Ectodermal cell (in vitro differentiated cells): ENCODE data around the gene LINC00305.

Experiments
- H3K27ac ChIP-seq: 2 replicates; pipeline ENCODE4 v1.7.0; 2013; ENCODE audit warnings: mild to moderate bottlenecking, low read depth, low read length; ENCODE audit not compliant: insufficient read depth, poor library complexity, severe bottlenecking
- H3K27me3 ChIP-seq: 2 replicates; pipeline ENCODE4 v1.7.0; 2013; ENCODE audit warnings: mild to moderate bottlenecking, low read length; ENCODE audit not compliant: insufficient read depth, control insufficient read depth, poor library complexity, severe bottlenecking
- H3K36me3 ChIP-seq: one replicate; pipeline ENCODE4 v1.7.0; 2013; ENCODE audit warnings: low read length; ENCODE audit not compliant: control insufficient read depth, insufficient read depth
- H3K4me1 ChIP-seq: one replicate; pipeline ENCODE4 v1.7.0; 2013; ENCODE audit warnings: low read length; ENCODE audit not compliant: control insufficient read depth, insufficient read depth
- H3K4me3 ChIP-seq: 2 replicates; pipeline ENCODE4 v1.7.0; 2013; ENCODE audit warnings: low read depth, low read length, control low read depth; ENCODE audit not compliant: insufficient read depth
- H3K9me3 ChIP-seq: 2 replicates; pipeline ENCODE4 v1.7.0; 2013; ENCODE audit warnings: mild to moderate bottlenecking, low read length, moderate library complexity; ENCODE audit not compliant: control insufficient read depth
- WGBS, 2 experiments: methylation state at CpG; one replicate each; pipeline ENCODE4 v1.1.7; 2013; ENCODE audit warnings: missing lambda C conversion rate in 2 of 2; 5-methylcytosine and 5-hydroxymethylcytosine counted together

Gene LINC00305

GRCh38 chr18:64167408-64167925 is 18.6 kb upstream of the LINC00305 start:
- no peaks in the 10 kb centered on the region for H3K4me1 ChIP-seq
- H3K27me3 ChIP-seq: no peaks in the 10 kb centered on the region
- H3K27ac ChIP-seq: no peak overlapping the region
- H3K9me3 ChIP-seq: no peaks in the 10 kb centered on the region
- H3K36me3 ChIP-seq: no peaks in the 10 kb centered on the region
- H3K4me3 ChIP-seq: no peak overlapping the region

DNA sequence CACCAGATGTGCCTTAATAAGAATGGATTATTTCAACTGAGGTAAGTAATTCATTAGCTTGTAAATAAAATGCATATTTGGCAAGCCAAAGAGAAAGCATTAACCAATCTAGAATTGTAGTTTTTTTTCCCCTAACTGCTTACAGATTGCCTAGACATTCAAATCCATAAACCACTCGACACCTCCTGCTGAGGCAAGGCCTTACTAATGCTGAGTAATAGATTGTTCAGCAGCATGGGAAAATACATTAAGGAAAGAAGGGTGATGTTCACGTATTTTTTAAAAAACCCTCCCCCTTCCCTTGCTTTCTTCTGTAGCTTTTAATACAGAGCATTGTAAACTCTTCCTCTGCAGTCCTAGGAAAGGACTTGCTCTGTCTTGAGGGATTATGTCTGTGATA is 17.0 kb upstream of the LINC00305 start:
- Histone ChIP-seq H3K4me3 (no peak overlapping the region), H3K9me3 (no peaks in the 10 kb centered on the region), H3K36me3 (no peaks in the 10 kb centered on the region), H3K27ac (no peak overlapping the region), H3K27me3 (no peaks in the 10 kb centered on the region), H3K4me1 (no peaks in the 10 kb centered on the region)
- 50 to 60% methylated on average over 1 of the region's 2 CpGs for WGBS, 2 experiments

GRCh38 chr18:64164883-64165282 is 16.0 kb upstream of the LINC00305 start:
- Histone ChIP-seq H3K4me3 (no peak overlapping the region), H3K9me3 (no peaks in the 10 kb centered on the region), H3K27ac (no peak overlapping the region), H3K27me3 (no peaks in the 10 kb centered on the region), H3K36me3 (no peaks in the 10 kb centered on the region), H3K4me1 (no peaks in the 10 kb centered on the region)
- WGBS, 2 experiments: 87 to 90% methylated on average over 4 of the region's 4 CpGs

- H3K4me3 ChIP-seq: no peak overlapping the region
- 90% methylated on average over 11 of the region's 11 CpGs for WGBS, 2 experiments
- no peaks in the 10 kb centered on the region for H3K27me3 ChIP-seq
- no peaks in the 10 kb centered on the region for H3K9me3 ChIP-seq
- no peaks in the 10 kb centered on the region for H3K36me3 ChIP-seq
- no peak overlapping the region for H3K27ac ChIP-seq
- H3K4me1 ChIP-seq: no peaks in the 10 kb centered on the region
Observed at GRCh38 chr18:64149916-64150438, 1.1 kb upstream of the LINC00305 start.

DNA sequence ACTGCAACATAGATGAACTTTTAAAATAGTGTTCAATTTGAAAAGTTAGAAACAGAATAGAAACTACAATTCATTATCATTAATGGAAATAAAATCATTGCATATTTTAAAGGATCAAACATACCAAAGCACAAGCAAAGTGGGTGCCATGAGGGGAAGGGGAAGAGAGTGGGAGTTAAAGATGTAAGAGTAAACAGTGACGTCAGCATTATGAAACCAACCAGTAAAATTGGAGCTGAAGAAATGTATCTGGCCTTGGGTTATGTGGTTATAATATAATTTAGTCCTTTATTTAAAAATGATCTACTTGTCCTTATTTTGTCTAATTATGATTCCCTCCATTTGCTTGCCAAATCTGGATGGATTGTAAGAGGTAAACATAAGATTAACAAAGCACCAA is 6.0 kb downstream of the LINC00305 start:
- H3K4me1 ChIP-seq: no peaks in the 10 kb centered on the region
- no peaks in the 10 kb centered on the region for H3K36me3 ChIP-seq
- 82 to 100% methylated on average over 1 of the region's 1 CpG for WGBS, 2 experiments
- H3K27ac ChIP-seq: no peak overlapping the region
- no peaks in the 10 kb centered on the region for H3K9me3 ChIP-seq
- no peak overlapping the region for H3K4me3 ChIP-seq
- H3K27me3 ChIP-seq: no peaks in the 10 kb centered on the region

DNA sequence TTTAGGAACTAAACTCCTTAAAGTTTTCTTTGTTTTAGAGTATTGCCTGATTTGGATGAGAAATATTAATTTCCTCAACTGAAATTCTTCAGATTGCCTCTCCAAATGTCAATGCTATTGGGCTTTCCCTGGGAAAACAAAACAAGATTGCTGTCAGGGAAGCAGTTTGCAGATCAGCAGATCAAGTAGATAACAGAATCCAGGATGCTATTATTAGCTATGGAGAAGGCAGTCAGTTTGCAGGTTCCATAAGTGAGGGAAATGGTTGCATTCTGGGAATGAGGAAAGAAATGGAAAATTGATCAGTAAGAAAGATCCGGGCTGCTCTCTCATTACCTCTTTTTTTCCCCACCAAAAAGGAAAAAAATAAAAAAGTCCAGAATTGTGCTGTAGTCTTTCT is 11.0 kb downstream of the LINC00305 start:
- H3K9me3 ChIP-seq: no peaks in the 10 kb centered on the region
- no peaks in the 10 kb centered on the region for H3K27me3 ChIP-seq
- no peak overlapping the region for H3K4me3 ChIP-seq
- no peak overlapping the region for H3K27ac ChIP-seq
- H3K4me1 ChIP-seq: no peaks in the 10 kb centered on the region
- H3K36me3 ChIP-seq: no peaks in the 10 kb centered on the region
- 100% methylated on average over 1 of the region's 1 CpG; no CpG with 5 or more reads in 1 of the 2 experiments for WGBS, 2 experiments

- H3K27ac ChIP-seq: no peak overlapping the region
- no peaks in the 10 kb centered on the region for H3K9me3 ChIP-seq
- 29 to 49% methylated on average over 2 to 3 of the region's 6 CpGs for WGBS, 2 experiments
Observed at GRCh38 chr18:64134044-64134747, 14.7 kb downstream of the LINC00305 start.

DNA sequence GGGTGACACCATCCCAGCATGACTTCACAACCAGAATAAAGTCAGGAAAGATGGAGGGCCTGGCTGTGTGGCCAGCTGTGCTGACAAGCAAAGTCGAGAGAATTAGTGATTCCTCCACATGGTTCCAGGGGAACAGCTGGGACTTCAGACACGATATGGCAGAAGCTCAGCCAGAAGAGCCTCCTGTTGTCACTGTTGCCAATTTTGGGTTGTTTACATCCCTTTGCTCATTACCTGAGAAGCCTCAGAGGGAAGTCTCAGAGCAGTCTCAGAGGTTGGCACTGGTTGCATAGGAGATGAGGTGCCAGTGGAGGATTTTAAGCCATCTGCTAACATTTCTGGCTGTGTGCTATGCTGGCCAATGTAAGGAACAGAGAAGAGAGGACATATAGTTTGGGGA is 16.0 kb downstream of the LINC00305 start:
- Histone ChIP-seq H3K4me3 (no peak overlapping the region), H3K9me3 (no peaks in the 10 kb centered on the region), H3K36me3 (no peaks in the 10 kb centered on the region), H3K4me1 (no peaks in the 10 kb centered on the region), H3K27me3 (no peaks in the 10 kb centered on the region), H3K27ac (no peak overlapping the region)
- 93 to 94% methylated on average over 2 of the region's 2 CpGs for WGBS, 2 experiments

More at GRCh38 chr18:64134044-64134747, 14.7 kb downstream of the LINC00305 start:
- H3K36me3 ChIP-seq: no peaks in the 10 kb centered on the region
- no peaks in the 10 kb centered on the region for H3K27me3 ChIP-seq
- H3K4me3 ChIP-seq: no peak overlapping the region
- no peaks in the 10 kb centered on the region for H3K4me1 ChIP-seq

GRCh38 chr18:64131314-64131713 is 17.6 kb downstream of the LINC00305 start:
- Histone ChIP-seq H3K36me3 (no peaks in the 10 kb centered on the region), H3K27ac (no peak overlapping the region), H3K4me3 (no peak overlapping the region), H3K9me3 (no peaks in the 10 kb centered on the region), H3K4me1 (no peaks in the 10 kb centered on the region), H3K27me3 (no peaks in the 10 kb centered on the region)
- 98 to 100% methylated on average over 1 to 2 of the region's 2 CpGs for WGBS, 2 experiments

- no peaks in the 10 kb centered on the region for H3K36me3 ChIP-seq
- H3K27ac ChIP-seq: no peak overlapping the region
- no peaks in the 10 kb centered on the region for H3K4me1 ChIP-seq
- no peaks in the 10 kb centered on the region for H3K27me3 ChIP-seq
- no peak overlapping the region for H3K4me3 ChIP-seq
- H3K9me3 ChIP-seq: no peaks in the 10 kb centered on the region
- WGBS, 2 experiments: 91 to 94% methylated on average over 2 of the region's 2 CpGs
Observed at GRCh38 chr18:64127172-64127571, 21.7 kb downstream of the LINC00305 start.
